DMS114 treated with DMSO at 0.1 percent for 48 hours (cell line): Measurements from ENCODE around the gene CCNH.

Experiments used
- DNase-seq: peaks from one replicate; lab custom pipeline; 2025; ENCODE audit not compliant: unreplicated experiment; lab: John Stamatoyannopoulos, UW

Gene CCNH

DNA sequence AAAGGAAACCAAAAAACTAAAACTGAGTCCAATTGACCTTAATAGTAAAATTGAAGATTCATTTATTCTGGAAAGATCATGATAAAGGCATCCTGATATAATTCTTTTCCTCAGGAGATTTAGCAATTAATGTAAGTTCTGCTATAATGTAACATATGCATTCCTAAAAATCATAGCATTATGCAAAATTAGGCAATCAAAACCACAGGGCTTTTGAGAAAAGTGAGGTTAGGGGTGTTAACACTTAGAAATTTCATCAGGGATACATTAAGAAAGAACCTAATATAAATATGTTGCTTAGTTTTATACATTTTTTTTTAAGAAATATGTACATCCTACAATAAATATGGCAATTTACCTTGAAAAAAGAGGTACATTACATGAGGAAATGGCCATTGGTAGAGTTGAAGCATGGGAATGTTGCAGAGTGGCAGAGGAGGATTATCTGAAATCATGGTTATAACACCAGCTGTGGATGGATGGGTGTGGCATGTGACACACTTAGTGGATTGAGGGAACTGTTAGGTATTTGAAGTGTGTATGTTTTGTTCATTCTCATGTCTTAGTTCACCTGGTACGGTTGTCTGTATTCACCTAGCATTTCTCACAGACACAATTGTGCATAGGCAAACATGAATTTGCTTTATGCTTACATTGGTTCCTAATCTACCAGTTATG lies 51.1 kb downstream of the CCNH start:
- DNase-seq = no peak

DNA sequence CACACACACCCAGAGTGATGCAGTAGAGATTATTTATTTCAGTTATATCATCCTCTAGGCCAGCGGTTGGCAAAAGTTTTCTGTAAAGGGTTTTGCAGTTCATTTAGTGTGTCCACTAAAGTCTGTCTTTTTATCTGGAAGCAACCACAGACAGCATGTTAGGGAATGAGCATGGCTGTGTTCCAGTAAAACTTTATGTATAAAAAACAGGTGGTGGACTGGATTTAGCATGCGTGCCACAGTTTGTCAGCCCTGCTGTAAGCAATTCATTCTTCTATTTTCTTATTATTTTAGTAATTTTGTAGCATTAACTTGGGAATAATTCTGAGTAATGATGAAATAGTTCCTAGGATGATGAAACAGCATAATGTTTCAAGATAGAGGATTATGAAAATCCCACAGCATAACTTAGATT lies 51.7 kb downstream of the CCNH start:
- no peak for DNase-seq

DNA sequence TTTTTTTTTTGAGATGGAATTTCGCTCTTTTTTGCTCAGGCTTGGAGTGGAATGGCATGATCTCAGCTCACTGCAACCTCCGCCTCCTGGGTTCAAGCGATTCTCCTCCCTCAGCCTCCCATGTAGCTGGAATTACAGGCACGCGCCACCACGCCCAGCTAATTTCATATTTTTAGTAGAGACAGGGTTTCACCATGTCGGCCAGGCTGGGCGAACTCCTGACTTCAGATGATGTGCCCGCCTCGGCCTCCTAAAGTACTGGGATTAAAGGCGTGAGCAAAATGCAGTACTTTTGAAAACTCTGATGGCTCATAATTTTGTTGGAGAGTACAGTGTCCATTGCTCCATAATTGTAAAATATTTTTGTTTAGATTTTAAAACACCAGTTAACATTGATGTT lies 52.6 kb downstream of the CCNH start:
- DNase-seq = no peak

DNA sequence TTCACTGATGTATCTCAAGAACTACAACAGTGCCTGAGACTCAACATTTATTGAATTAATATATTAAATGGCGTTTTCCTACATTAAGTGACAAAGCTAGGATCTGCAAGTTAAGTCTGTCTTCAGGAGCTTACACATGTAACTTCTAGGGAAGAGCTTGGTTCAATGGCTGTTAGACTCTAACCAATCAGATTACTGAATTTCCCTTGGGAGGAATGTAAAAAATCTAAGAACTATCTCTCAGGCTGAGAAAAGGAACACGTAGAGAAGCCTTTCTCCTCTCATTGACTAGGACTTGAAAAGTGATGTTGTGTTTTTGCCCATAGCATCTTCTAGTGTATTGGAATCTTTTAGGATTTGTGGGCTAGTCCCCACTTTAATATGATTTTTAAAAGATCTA lies 53.6 kb downstream of the CCNH start:
- no peak for DNase-seq

DNA sequence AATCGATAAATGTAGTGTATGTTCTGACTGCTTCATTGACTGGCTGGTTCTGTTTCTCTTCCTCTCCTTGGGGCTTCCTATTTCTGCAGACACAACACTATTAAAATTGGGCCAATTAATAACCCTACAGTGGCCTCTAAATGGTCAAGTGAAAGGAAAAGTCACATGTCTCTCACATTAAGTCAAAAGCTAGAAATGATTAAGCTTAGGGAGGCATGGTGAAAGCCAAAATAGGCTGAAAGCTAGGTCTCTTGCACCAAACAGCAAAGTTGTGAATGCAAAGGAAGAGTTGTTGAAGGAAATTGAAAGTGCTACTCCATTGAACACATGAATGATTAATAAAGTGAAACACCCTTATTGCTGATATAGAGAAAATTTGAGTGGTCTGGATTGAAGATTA lies 58.2 kb downstream of the CCNH start:
- DNase-seq = no peak

DNA sequence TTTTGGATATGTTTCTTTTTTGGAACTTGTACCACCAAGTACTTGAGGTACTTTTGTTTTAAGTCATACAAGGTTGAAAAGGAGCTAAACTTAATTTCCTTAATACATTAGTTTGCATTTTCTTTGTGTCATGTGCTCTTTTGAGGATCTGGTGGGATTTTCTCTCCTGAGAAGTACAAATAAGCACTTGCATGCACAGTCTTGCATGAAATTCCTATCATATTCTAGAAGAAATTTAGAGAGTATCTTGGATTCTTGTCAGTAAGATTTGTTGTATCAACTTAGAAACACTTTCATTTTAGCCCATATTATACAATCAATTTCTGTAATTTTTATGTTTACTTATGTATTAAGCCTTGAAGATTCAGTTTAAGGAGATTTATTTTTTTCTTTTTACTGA lies 64.9 kb downstream of the CCNH start:
- no peak for DNase-seq

DNA sequence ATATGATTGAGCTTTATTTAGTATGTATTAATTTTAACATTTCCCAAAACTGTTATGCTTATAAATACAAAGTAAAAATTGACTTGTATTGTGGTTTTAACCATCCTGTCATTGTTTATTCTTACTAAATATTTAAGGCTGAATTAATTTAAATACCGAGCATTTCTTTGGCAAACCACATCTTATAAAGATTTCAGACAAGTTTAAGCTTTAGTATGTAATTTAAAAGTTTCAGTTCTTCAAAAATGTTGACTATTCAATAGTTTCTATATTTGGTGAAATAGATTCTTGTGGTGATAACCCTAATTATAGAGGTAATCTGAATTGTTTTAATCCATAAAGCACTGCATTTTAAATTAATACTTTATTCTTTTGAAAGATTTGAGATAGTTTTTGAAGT lies 65.5 kb downstream of the CCNH start:
- DNase-seq = no peak
